Inflammatory macrophage (primary cell): ENCODE data around the gene PER2.
A peak's percentile ranks its signal among the peaks of the same experiment; 100 is the strongest.

Experiments used
- DNase-seq, 2 donors: peaks; one replicate each; pipeline ENCODE4 v3.0.0-alpha.2; 2020 to 2022

Gene PER2

GRCh38 chr2:238247841-238248453 lies 40.5 kb downstream of the PER2 start:
- no peak for DNase-seq

GRCh38 chr2:238247002-238247822 lies 41.2 kb downstream of the PER2 start:
- peak in 1 of 2 donors; percentile 9 for DNase-seq

- no peak for DNase-seq
Measured at GRCh38 chr2:238244151-238244550, 44.3 kb downstream of the PER2 start.

GRCh38 chr2:238243496-238244076 lies 44.8 kb downstream of the PER2 start:
- DNase-seq = no peak

- DNase-seq = no peak
Measured at GRCh38 chr2:238242731-238243495, 45.5 kb downstream of the PER2 start.

GRCh38 chr2:238241970-238242369 lies 46.4 kb downstream of the PER2 start:
- DNase-seq = peak in 1 of 2 donors; percentile 9

GRCh38 chr2:238240757-238241711 lies 47.4 kb downstream of the PER2 start:
- DNase-seq = no peak

GRCh38 chr2:238239863-238240756 lies 48.3 kb downstream of the PER2 start, which contains the start of gene HES6:
Gene HES6 (minus strand): TSS chr2:238240038. CDS start chr2:238239905, 133 bp downstream.
- peak; percentile 90 to 96 for DNase-seq

GRCh38 chr2:238239543-238239862 lies 48.9 kb downstream of the PER2 start:
- no peak for DNase-seq

GRCh38 chr2:238238766-238239542 lies 49.5 kb downstream of the PER2 start:
- peak; percentile 36 to 53 for DNase-seq

GRCh38 chr2:238238311-238238765 lies 50.1 kb downstream of the PER2 start:
- DNase-seq = no peak

GRCh38 chr2:238237431-238238135 lies 50.8 kb downstream of the PER2 start:
- no peak for DNase-seq

GRCh38 chr2:238236571-238236970 lies 51.8 kb downstream of the PER2 start:
- no peak for DNase-seq

- DNase-seq = no peak
Measured at GRCh38 chr2:238235856-238236255, 52.6 kb downstream of the PER2 start.

- peak; percentile 74 to 89 for DNase-seq
Measured at GRCh38 chr2:238235331-238235732, 53.1 kb downstream of the PER2 start.

GRCh38 chr2:238233625-238234024 lies 54.8 kb downstream of the PER2 start:
- no peak for DNase-seq

GRCh38 chr2:238231809-238232208 lies 56.6 kb downstream of the PER2 start:
- DNase-seq = no peak

- peak; percentile 79 to 90 for DNase-seq
Measured at GRCh38 chr2:238231251-238231793, 57.1 kb downstream of the PER2 start.

GRCh38 chr2:238230699-238231098 lies 57.7 kb downstream of the PER2 start:
- DNase-seq = no peak
